H1 (cell line): Measurements from ENCODE around the gene TACR2. TPM values are rescaled to one million over a fixed set of nuclear protein-coding genes. Genes with fewer than 3 reads are reported as not detected.

Experiments used
- CTCF ChIA-PET: fragments of 300-600 bp; sonication (Branson Sonifier 250); formaldehyde crosslinking; loops from one replicate; lab custom pipeline; 2021; ENCODE audit not compliant: partially characterized antibody; lab: Charles Lee
- POLR2A ChIA-PET: fragments of 300-600 bp; sonication (Branson Sonifier 250); formaldehyde crosslinking; loops from one replicate; lab custom pipeline; 2021; ENCODE audit warnings: inconsistent platforms; ENCODE audit not compliant: partially characterized antibody; lab: Charles Lee
- DNase-seq, 2 experiments: peaks; one replicate each; pipeline versions ENCODE4 v3.0.0 to v3.0.0-alpha.2; 2010 to 2022; ENCODE audit warnings: low spot score in 2 of 2, low read depth in 1 of 2, mixed read lengths in 1 of 2
- FAIRE-seq: peaks from 2 replicates; lab custom pipeline; 2011; peaks lifted over from hg19 to GRCh38; lab: Jason Lieb, UNC
- H2AFZ ChIP-seq: 2 replicates; pipeline ENCODE4 v1.8.1; 2012; ENCODE audit warnings: low read length, inconsistent platforms
- H2AK5ac ChIP-seq: 2 replicates; pipeline ENCODE4 v1.6.1; 2013; ENCODE audit warnings: low read depth, low read length
- H2BK120ac ChIP-seq: replicated peaks from 2 replicates; pipeline ENCODE3; 2013; ENCODE audit warnings: low read depth, low read length, inconsistent platforms
- H2BK12ac ChIP-seq: 2 replicates; pipeline ENCODE4 v1.6.1; 2013; ENCODE audit warnings: low read depth, low read length
- H2BK15ac ChIP-seq: 2 replicates; pipeline ENCODE4 v1.6.1; 2013; ENCODE audit warnings: low read length
- H2BK20ac ChIP-seq: 2 replicates; pipeline ENCODE4 v1.6.1; 2013; ENCODE audit warnings: low read length
- H2BK5ac ChIP-seq: 2 replicates; pipeline ENCODE4 v1.6.1; 2013; ENCODE audit warnings: low read depth, low read length
- H3K14ac ChIP-seq: 2 replicates; pipeline ENCODE4 v1.6.1; 2013; ENCODE audit warnings: inconsistent platforms; ENCODE audit not compliant: insufficient read length
- H3K18ac ChIP-seq: 2 replicates; pipeline ENCODE4 v1.6.1; 2013; ENCODE audit warnings: low read length; ENCODE audit errors: extremely low read depth
- H3K23ac ChIP-seq: 2 replicates; pipeline ENCODE4 v1.6.1; 2013; ENCODE audit warnings: inconsistent platforms; ENCODE audit not compliant: insufficient read length
- H3K23me2 ChIP-seq: 2 replicates; pipeline ENCODE4 v1.6.1; 2013; ENCODE audit warnings: low read depth, low read length
- H3K27ac ChIP-seq: 2 replicates; pipeline ENCODE4 v1.6.1; 2011; ENCODE audit warnings: low read depth, low read length, inconsistent platforms
- H3K27me3 ChIP-seq, 4 experiments: replicated peaks in 1 of 4; 1 replicate in 1 of 4; 2 replicates in 3 of 4; pipeline versions ENCODE4 v1.6.1 to v1.8.1; 2011 to 2013; ENCODE audit warnings: low read length in 3 of 4, mild to moderate bottlenecking in 3 of 4, inconsistent platforms in 2 of 4, mixed read lengths in 2 of 4, moderate library complexity in 1 of 4; ENCODE audit not compliant: control insufficient read depth in 3 of 4, insufficient read depth in 3 of 4; ENCODE audit errors: extremely low read depth in 1 of 4
- H3K36me3 ChIP-seq, 4 experiments: 2 replicates each; pipeline versions ENCODE4 v1.6.1 to v1.8.1; 2011 to 2013; ENCODE audit warnings: mild to moderate bottlenecking in 4 of 4, low read length in 3 of 4, moderate library complexity in 2 of 4, control low read depth in 1 of 4, inconsistent platforms in 1 of 4; ENCODE audit not compliant: insufficient read depth in 4 of 4, control insufficient read depth in 2 of 4
- H3K4ac ChIP-seq: replicated peaks from 2 replicates; pipeline ENCODE3; 2013; ENCODE audit warnings: low read length, low read depth, mixed read lengths, inconsistent platforms; ENCODE audit not compliant: insufficient read length
- H3K4me1 ChIP-seq, 4 experiments: replicated peaks in 1 of 4; 1 replicate in 1 of 4; 2 replicates in 3 of 4; pipeline versions ENCODE4 v1.6.1 to v1.8.1; 2011 to 2013; ENCODE audit warnings: low read length in 3 of 4, inconsistent platforms in 2 of 4, mixed read lengths in 1 of 4; ENCODE audit not compliant: insufficient read depth in 4 of 4, control insufficient read depth in 3 of 4
- H3K4me2 ChIP-seq, 2 experiments: 2 replicates each; pipeline versions ENCODE4 v1.6.1 to v1.8.1; 2011 to 2013; ENCODE audit warnings: low read depth in 2 of 2, low read length in 2 of 2, control low read depth in 1 of 2, inconsistent platforms in 1 of 2, mild to moderate bottlenecking in 1 of 2; ENCODE audit not compliant: insufficient read depth in 1 of 2
- H3K4me3 ChIP-seq, 4 experiments: fragments of 200-600, 300-600 bp in 1 of 4; sonication (generic), shearing (Covaris generic), sonication (Bioruptor Twin) in 1 of 4; 2 replicates each; pipeline versions ENCODE4 v1.5.1 to v1.8.1; 2011 to 2016; ENCODE audit warnings: low read length in 4 of 4, low read depth in 3 of 4, control low read depth in 2 of 4, inconsistent platforms in 2 of 4, mild to moderate bottlenecking in 2 of 4, mixed read lengths in 1 of 4, moderate library complexity in 1 of 4; ENCODE audit not compliant: insufficient read depth in 2 of 4; ENCODE audit errors: extremely low read depth in 1 of 4
- H3K56ac ChIP-seq: replicated peaks from 2 replicates; pipeline ENCODE3; 2013; ENCODE audit warnings: low read depth, mild to moderate bottlenecking, mixed read lengths, low read length, inconsistent platforms; ENCODE audit not compliant: insufficient read length
- H3K79me1 ChIP-seq: 2 replicates; pipeline ENCODE4 v1.6.1; 2013; ENCODE audit warnings: low read depth, low read length, control low read depth
- H3K79me2 ChIP-seq, 2 experiments: 2 replicates each; pipeline versions ENCODE4 v1.6.1 to v1.8.1; 2012 to 2013; ENCODE audit warnings: low read length in 2 of 2, mild to moderate bottlenecking in 2 of 2, inconsistent platforms in 1 of 2; ENCODE audit not compliant: insufficient read depth in 2 of 2, control insufficient read depth in 1 of 2
- H3K9ac ChIP-seq, 4 experiments: replicated peaks in 1 of 4; 1 replicate in 1 of 4; 2 replicates in 3 of 4; pipeline versions ENCODE4 v1.6.1 to v1.8.1; 2011 to 2013; ENCODE audit warnings: low read depth in 3 of 4, low read length in 3 of 4, control low read depth in 2 of 4, mild to moderate bottlenecking in 2 of 4, moderate library complexity in 2 of 4, inconsistent platforms in 1 of 4; ENCODE audit errors: extremely low read depth in 1 of 4
- H3K9me3 ChIP-seq, 2 experiments: 2 replicates each; pipeline versions ENCODE4 v1.6.1 to v1.8.1; 2012 to 2013; ENCODE audit warnings: mild to moderate bottlenecking in 2 of 2, moderate library complexity in 2 of 2, control low read depth in 1 of 2, inconsistent platforms in 1 of 2, low read depth in 1 of 2, low read length in 1 of 2, mixed read lengths in 1 of 2; ENCODE audit not compliant: insufficient read depth in 2 of 2
- H4K20me1 ChIP-seq, 2 experiments: replicated peaks in 1 of 2; 2 replicates each; pipeline versions ENCODE3 to v1.8.1; 2011 to 2013; ENCODE audit warnings: inconsistent platforms in 2 of 2, low read length in 2 of 2, mild to moderate bottlenecking in 1 of 2; ENCODE audit not compliant: insufficient read depth in 2 of 2, control insufficient read depth in 1 of 2
- H4K5ac ChIP-seq: 2 replicates; pipeline ENCODE4 v1.6.1; 2013; ENCODE audit warnings: low read length, low read depth, mixed read lengths, inconsistent platforms; ENCODE audit not compliant: insufficient read length
- H4K8ac ChIP-seq: 2 replicates; pipeline ENCODE4 v1.8.0; 2013; ENCODE audit warnings: mild to moderate bottlenecking, moderate library complexity, low read length, inconsistent platforms; ENCODE audit not compliant: insufficient read depth; ENCODE audit errors: extremely low read depth
- H4K91ac ChIP-seq: replicated peaks from 2 replicates; pipeline ENCODE3; 2013; ENCODE audit warnings: low read length, mixed read lengths, inconsistent platforms; ENCODE audit not compliant: insufficient read length
- HDAC2 ChIP-seq, 2 experiments: fragments of 300-600 bp in 1 of 2; sonication (generic) in 1 of 2; IDR thresholded peaks; 2 replicates each; pipeline ENCODE4 v1.6.1; 2011 to 2012; ENCODE audit warnings: low read depth in 2 of 2, low read length in 2 of 2, mild to moderate bottlenecking in 2 of 2, moderate library complexity in 2 of 2, borderline replicate concordance in 1 of 2, inconsistent platforms in 1 of 2
- YY1 ChIP-seq: IDR thresholded peaks from 2 replicates; pipeline ENCODE4 v1.6.1; 2011; ENCODE audit warnings: low read depth, mild to moderate bottlenecking, low read length
- WGBS, 2 experiments: shearing (Covaris generic) in 1 of 2; methylation state at CpG; one replicate each; pipeline versions ENCODE4 v1.1.6 to v1.1.7; 2013 to 2015; ENCODE audit warnings: low lambda C conversion rate in 2 of 2, mixed read lengths in 2 of 2, inconsistent platforms in 1 of 2, low coverage in 1 of 2, missing lambda C conversion rate in 1 of 2; ENCODE audit not compliant: insufficient replicate concordance in 2 of 2, insufficient coverage in 1 of 2, insufficient read length in 1 of 2; ENCODE audit errors: extremely low coverage in 1 of 2, missing lambda C conversion rate in 1 of 2; 5-methylcytosine and 5-hydroxymethylcytosine counted together
- polyA plus RNA-seq, 7 experiments: library from polyadenylated mRNA; depleted of rRNA in 3 of 7; stranded (reverse) in 5 of 7; unstranded in 2 of 7; fragments of >200 nt in 5 of 7; fragments of 200-250 nt in 2 of 7; gene quantifications; 1 replicate in 5 of 7; 2 replicates in 1 of 7; 4 replicates in 1 of 7; pipeline versions ENCODE4 v1.2.1 to v1.2.3, GENCODE V29; 2011 to 2013; ENCODE audit warnings: missing spikeins in 2 of 7, mixed read lengths in 2 of 7
- total RNA-seq: library from RNA; stranded (reverse); fragmentation: NEBNext Ultra II Directional; extraction: Animal tissue kit (Norgen Biotek cat#: 25700); gene quantifications from 2 replicates; pipeline ENCODE4 v1.2.1, GENCODE V29; 2021

The TACR2 gene
- total and polyA plus RNA-seq, 2 of the 8 experiments (the other 6 are each of a cell fraction or from before 2014, with no cell fraction given): 0.06 TPM; not detected in 1

GRCh38 chr10:69388488-69388887 lies 28.2 kb downstream of the TACR2 start:
- H3K36me3 ChIP-seq: peaks cover 11 to 52% (median 40%) of the 10 kb centered on the region in 4 experiments
- WGBS, 2 experiments: 90% methylated on average over 2 of the region's 2 CpGs; no CpG with 5 or more reads in 1 of the 2 experiments
- CTCF ChIA-PET: interaction anchor here (0.8 to 7.6 kb wide), 8 partner anchors 13 to 248 kb away, joined by 3 to 69 read pairs (median 4); no protein-coding TSS in a partner anchor
- no peaks in the 10 kb centered on the region for H3K23me2 ChIP-seq
- H2BK120ac ChIP-seq: no peak overlapping the region
- H3K23ac ChIP-seq: no peak overlapping the region
- H3K27ac ChIP-seq: peak overlapping the region; percentile 37; the same call in 1 of the 2 replicates
- no peaks in the 10 kb centered on the region for H4K20me1 ChIP-seq
- no peak for DNase-seq
- no peak overlapping the region for H3K4me3 ChIP-seq
- H3K9me3 ChIP-seq: no peaks in the 10 kb centered on the region
- no peak overlapping the region for H2BK12ac ChIP-seq
- FAIRE-seq: no peak
- H3K4ac ChIP-seq: no peak overlapping the region
- no peak overlapping the region for H2BK20ac ChIP-seq
- no peak overlapping the region for H2AK5ac ChIP-seq
- H2BK15ac ChIP-seq: no peak overlapping the region
- no peak overlapping the region for H4K91ac ChIP-seq
- H2BK5ac ChIP-seq: no peak overlapping the region
- TF ChIP-seq YY1: no peak
- no peak for TF ChIP-seq HDAC2 (IDR thresholded peaks at IDR 0.05; ENCODE audit: borderline replicate concordance in 1 of 2, low read depth in 2 of 2, low read length in 2 of 2)
- no peaks in the 10 kb centered on the region for H3K79me2 ChIP-seq
- H3K18ac ChIP-seq: no peak overlapping the region
- no peak overlapping the region for H3K9ac ChIP-seq
- peaks cover 8 to 21% (median 15%) of the 10 kb centered on the region in 4 experiments for H3K4me1 ChIP-seq
- H3K56ac ChIP-seq: no peak overlapping the region
- H3K4me2 ChIP-seq: no peak overlapping the region
- POLR2A ChIA-PET: interaction anchor here (0.6 kb wide), 1 partner anchor 854 kb away, joined by 3 read pairs; no protein-coding TSS in a partner anchor
- no peaks in the 10 kb centered on the region for H3K27me3 ChIP-seq
- no peak overlapping the region for H4K8ac ChIP-seq
- 0 out of 2 replicates have a peak, but pooled peaks cover 5% of the 10 kb centered on the region for H3K79me1 ChIP-seq
- no peak overlapping the region for H2AFZ ChIP-seq
- H4K5ac ChIP-seq: no peak overlapping the region
- no peak overlapping the region for H3K14ac ChIP-seq
